Mesenchymal stem cell (in vitro differentiated cells and primary cell): ENCODE data around the gene RPS13. TPM values are rescaled to one million over a fixed set of nuclear protein-coding genes. Genes with fewer than 3 reads are reported as not detected.

Experiments used
- DNase-seq: peaks from one replicate; pipeline ENCODE4 v3.0.0-alpha.2; 2013
- H2AFZ ChIP-seq: one replicate; pipeline ENCODE4 v1.6.1; 2013; ENCODE audit warnings: low read depth, mild to moderate bottlenecking, control low read depth, inconsistent platforms, low read length, moderate library complexity
- H2AK5ac ChIP-seq: 2 replicates; pipeline ENCODE4 v1.6.1; 2013; ENCODE audit warnings: low read length, moderate library complexity, mild to moderate bottlenecking, inconsistent platforms; ENCODE audit not compliant: severe bottlenecking
- H2BK120ac ChIP-seq: one replicate; pipeline ENCODE4 v1.6.1; 2013; ENCODE audit warnings: low read depth, mild to moderate bottlenecking, inconsistent platforms, low read length, moderate library complexity
- H2BK12ac ChIP-seq, 2 experiments: one replicate each; pipeline ENCODE4 v1.6.1; 2013; ENCODE audit warnings: inconsistent platforms in 2 of 2, low read length in 2 of 2, mild to moderate bottlenecking in 2 of 2, moderate library complexity in 2 of 2, control low read depth in 1 of 2
- H2BK15ac ChIP-seq: one replicate; pipeline ENCODE4 v1.6.1; 2013; ENCODE audit warnings: mild to moderate bottlenecking, low read depth, inconsistent platforms; ENCODE audit not compliant: poor library complexity, severe bottlenecking
- H2BK5ac ChIP-seq: 2 replicates; pipeline ENCODE4 v1.6.1; 2013; ENCODE audit warnings: low read depth, mild to moderate bottlenecking, low read length, control low read depth, inconsistent platforms; ENCODE audit not compliant: poor library complexity, severe bottlenecking
- H3K14ac ChIP-seq, 2 experiments: one replicate each; pipeline ENCODE4 v1.6.1; 2013; ENCODE audit warnings: inconsistent platforms in 2 of 2, low read length in 2 of 2, control low read depth in 1 of 2, mild to moderate bottlenecking in 1 of 2, moderate library complexity in 1 of 2
- H3K18ac ChIP-seq, 2 experiments: one replicate each; pipeline ENCODE4 v1.6.1; 2013; ENCODE audit warnings: inconsistent platforms in 2 of 2, low read length in 2 of 2, control low read depth in 1 of 2, low read depth in 1 of 2, mild to moderate bottlenecking in 1 of 2
- H3K23ac ChIP-seq, 2 experiments: one replicate each; pipeline ENCODE4 v1.6.1; 2013; ENCODE audit warnings: inconsistent platforms in 2 of 2, low read length in 2 of 2, mild to moderate bottlenecking in 2 of 2, moderate library complexity in 2 of 2, control low read depth in 1 of 2
- H3K27ac ChIP-seq: 2 replicates; pipeline ENCODE4 v1.5.1; 2013; ENCODE audit warnings: mild to moderate bottlenecking, moderate library complexity, low read length, control low read depth, inconsistent platforms; ENCODE audit not compliant: poor library complexity, severe bottlenecking
- H3K27me3 ChIP-seq, 2 experiments: 2 replicates each; pipeline versions ENCODE4 v1.6.1 to v1.7.0; 2013; ENCODE audit warnings: low read length in 2 of 2, mild to moderate bottlenecking in 2 of 2, moderate library complexity in 2 of 2, control low read depth in 1 of 2, inconsistent platforms in 1 of 2; ENCODE audit not compliant: control insufficient read depth in 1 of 2, insufficient read depth in 1 of 2
- H3K36me3 ChIP-seq, 2 experiments: 2 replicates each; pipeline versions ENCODE4 v1.6.1 to v1.7.0; 2013; ENCODE audit warnings: low read length in 2 of 2, control low read depth in 1 of 2, inconsistent platforms in 1 of 2, low read depth in 1 of 2, mild to moderate bottlenecking in 1 of 2; ENCODE audit not compliant: insufficient read depth in 2 of 2, control insufficient read depth in 1 of 2
- H3K4ac ChIP-seq, 2 experiments: one replicate each; pipeline ENCODE4 v1.6.1; 2013; ENCODE audit warnings: inconsistent platforms in 2 of 2, low read length in 2 of 2, mild to moderate bottlenecking in 2 of 2, moderate library complexity in 2 of 2, control low read depth in 1 of 2, low read depth in 1 of 2
- H3K4me1 ChIP-seq: 2 replicates; pipeline ENCODE4 v1.6.1; 2013; ENCODE audit warnings: low read depth, low read length, control low read depth; ENCODE audit not compliant: control insufficient read depth, insufficient read depth
- H3K4me2 ChIP-seq: 2 replicates; pipeline ENCODE4 v1.6.1; 2013; ENCODE audit warnings: low read length, mild to moderate bottlenecking, inconsistent platforms; ENCODE audit not compliant: poor library complexity, severe bottlenecking
- H3K4me3 ChIP-seq, 2 experiments: 2 replicates each; pipeline versions ENCODE4 v1.5.1 to v1.7.0; 2013; ENCODE audit warnings: low read length in 2 of 2, mild to moderate bottlenecking in 2 of 2, control low read depth in 1 of 2, low read depth in 1 of 2; ENCODE audit not compliant: insufficient read depth in 1 of 2
- H3K79me1 ChIP-seq: replicated peaks from 2 replicates; pipeline ENCODE4 v1.6.1; 2013; ENCODE audit warnings: mild to moderate bottlenecking, control low read depth, low read length, inconsistent platforms; ENCODE audit not compliant: poor library complexity, severe bottlenecking
- H3K9ac ChIP-seq: 2 replicates; pipeline ENCODE4 v1.7.0; 2013; ENCODE audit warnings: mild to moderate bottlenecking, low read length, moderate library complexity
- H3K9me3 ChIP-seq: 2 replicates; pipeline ENCODE4 v1.7.0; 2013; ENCODE audit warnings: mild to moderate bottlenecking, low read length; ENCODE audit not compliant: control insufficient read depth
- H4K8ac ChIP-seq: one replicate; pipeline ENCODE4 v1.6.1; 2013; ENCODE audit warnings: inconsistent platforms, mild to moderate bottlenecking, low read length, moderate library complexity
- H4K91ac ChIP-seq: one replicate; pipeline ENCODE4 v1.6.1; 2013; ENCODE audit warnings: mild to moderate bottlenecking, low read length, inconsistent platforms
- WGBS: methylation state at CpG from one replicate; pipeline ENCODE4 v1.1.7; 2013; ENCODE audit warnings: mixed read lengths; 5-methylcytosine and 5-hydroxymethylcytosine counted together
- polyA plus RNA-seq, 2 experiments: library from polyadenylated mRNA; stranded (reverse); fragments of 200-250 nt; gene quantifications; one replicate each; pipeline ENCODE4 v1.2.3, GENCODE V29; 2013

Gene RPS13
- polyA plus RNA-seq (2013, experiment 1 of 2), result 1,828 TPM
- 1,851 TPM for polyA plus RNA-seq (2013, experiment 2 of 2)

DNA sequence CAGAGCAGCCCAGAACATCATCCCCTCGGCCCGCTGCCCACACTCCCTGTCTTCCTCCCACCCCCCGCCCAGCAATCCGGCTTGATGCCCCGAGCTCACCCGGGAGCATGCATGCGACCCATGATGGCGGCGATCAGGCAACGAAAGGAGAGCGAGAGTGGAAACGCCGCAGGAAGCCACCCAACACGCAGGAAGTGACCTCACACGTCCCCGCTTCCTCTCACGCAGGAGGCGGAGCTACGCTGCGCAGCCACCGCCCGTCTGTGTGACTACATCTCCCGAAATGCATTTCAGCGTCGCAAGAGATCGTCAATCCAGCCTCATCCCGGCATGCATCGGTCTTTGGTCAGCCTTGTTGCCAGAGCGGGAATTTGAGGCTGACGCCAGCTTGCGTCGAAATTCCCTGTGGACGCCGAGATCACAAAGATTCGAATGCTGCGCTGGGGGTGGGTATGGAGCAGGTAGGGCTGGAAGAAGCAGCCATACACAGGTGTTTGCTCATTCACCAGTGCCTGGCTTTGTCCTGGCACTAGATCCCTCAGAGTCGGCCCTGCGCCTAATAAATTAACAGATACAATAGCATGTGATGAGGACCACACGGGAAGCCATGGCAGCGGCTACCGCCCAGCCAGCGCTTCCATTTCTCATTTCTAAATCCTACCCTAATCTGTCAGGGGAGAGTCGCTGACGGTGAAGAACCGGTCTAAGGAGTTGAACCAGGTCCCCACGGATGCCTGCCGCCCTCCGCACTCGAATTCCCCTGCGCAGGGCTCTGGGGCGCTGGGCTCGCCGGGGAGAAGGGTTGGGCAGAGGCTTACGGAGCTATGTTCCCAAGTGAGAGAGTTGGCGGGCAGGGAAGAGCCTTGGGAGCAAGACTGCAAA is at the start of gene RPS13:
Gene RPS13, minus strand, starts transcription at position 148 of the 882 bp plus-strand sequence. Its CDS starts 26 bp downstream, at position 122.
- peaks cover 13 to 33% of the 10 kb centered on the region in 2 experiments for H3K36me3 ChIP-seq
- H3K23ac ChIP-seq, result peak within 1 kb of the TSS in 1 of 2 experiments; percentile 78
- H2BK5ac ChIP-seq, result no peak within 1 kb of the TSS
- H3K27ac ChIP-seq, result peak within 1 kb of the TSS; percentile 72
- H4K8ac ChIP-seq, result peak within 1 kb of the TSS; percentile 75
- peak within 1 kb of the TSS; percentile 55 to 96 for H3K18ac ChIP-seq
- H3K9ac ChIP-seq, result peak within 1 kb of the TSS; percentile 99
- peak within 1 kb of the TSS; percentile 66 for H2BK15ac ChIP-seq
- H3K4ac ChIP-seq, result peak within 1 kb of the TSS; percentile 63 to 89
- peak; percentile 99 for DNase-seq
- H4K91ac ChIP-seq, result peak within 1 kb of the TSS; percentile 62
- peak within 1 kb of the TSS in 1 of 2 experiments; percentile 74 for H2BK12ac ChIP-seq
- H2AK5ac ChIP-seq, result no peak within 1 kb of the TSS
- peak within 1 kb of the TSS; percentile 85 to 95 for H3K4me3 ChIP-seq
- H3K4me2 ChIP-seq, result peak within 1 kb of the TSS; percentile 90
- H3K9me3 ChIP-seq, result no peaks in the 10 kb centered on the region
- no peak within 1 kb of the TSS for H2BK120ac ChIP-seq
- H3K4me1 ChIP-seq, result peaks cover 13% of the 10 kb centered on the region
- peak within 1 kb of the TSS in 1 of 2 experiments; percentile 96 for H3K14ac ChIP-seq
- H3K27me3 ChIP-seq, result no peaks in the 10 kb centered on the region
- H2AFZ ChIP-seq, result peak within 1 kb of the TSS; percentile 96
- H3K79me1 ChIP-seq, result peaks cover 8% of the 10 kb centered on the region
- WGBS, result 1% methylated on average over 53 of the region's 55 CpGs

DNA sequence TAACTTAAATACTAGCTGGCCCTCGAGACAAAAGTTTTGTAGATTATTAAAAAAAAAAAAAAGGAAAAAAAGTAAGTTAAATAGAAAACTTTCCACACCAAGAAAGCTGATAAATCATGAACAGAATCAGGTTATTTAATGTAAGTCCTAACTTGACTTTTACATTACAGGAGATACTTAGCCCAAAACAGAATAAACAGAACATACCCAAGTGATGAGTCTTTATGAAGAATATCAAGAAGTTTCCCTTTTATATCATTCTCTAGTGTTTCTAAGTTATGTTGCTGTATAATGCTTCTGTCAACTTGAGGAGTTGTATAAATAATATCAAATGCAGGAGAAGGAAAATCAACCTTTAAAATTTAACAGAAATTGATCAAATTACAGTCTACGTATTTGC is 44.5 kb upstream of the RPS13 start:
- H3K14ac ChIP-seq, result no peak overlapping the region
- H3K36me3 ChIP-seq, result peaks cover 7 to 44% of the 10 kb centered on the region in 2 experiments
- H4K91ac ChIP-seq, result no peak overlapping the region
- no peak overlapping the region for H3K23ac ChIP-seq
- H3K18ac ChIP-seq, result no peak overlapping the region
- no peak overlapping the region for H2BK12ac ChIP-seq
- no peak overlapping the region for H2AK5ac ChIP-seq
- no peak overlapping the region for H2BK5ac ChIP-seq
- WGBS, result no CpG with 5 or more reads among the region's 2 CpGs
- H2BK15ac ChIP-seq, result no peak overlapping the region
- H2AFZ ChIP-seq, result no peak overlapping the region
- H3K4me2 ChIP-seq, result no peak overlapping the region
- H3K4ac ChIP-seq, result no peak overlapping the region
- no peaks in the 10 kb centered on the region for H3K4me1 ChIP-seq
- no peak overlapping the region for H2BK120ac ChIP-seq
- H4K8ac ChIP-seq, result no peak overlapping the region
- H3K4me3 ChIP-seq, result no peak overlapping the region
- no peak overlapping the region for H3K9ac ChIP-seq
- H3K79me1 ChIP-seq, result peaks cover 4% of the 10 kb centered on the region
- no peaks in the 10 kb centered on the region for H3K27me3 ChIP-seq
- no peaks in the 10 kb centered on the region for H3K9me3 ChIP-seq
- DNase-seq, result no peak
- no peak overlapping the region for H3K27ac ChIP-seq

DNA sequence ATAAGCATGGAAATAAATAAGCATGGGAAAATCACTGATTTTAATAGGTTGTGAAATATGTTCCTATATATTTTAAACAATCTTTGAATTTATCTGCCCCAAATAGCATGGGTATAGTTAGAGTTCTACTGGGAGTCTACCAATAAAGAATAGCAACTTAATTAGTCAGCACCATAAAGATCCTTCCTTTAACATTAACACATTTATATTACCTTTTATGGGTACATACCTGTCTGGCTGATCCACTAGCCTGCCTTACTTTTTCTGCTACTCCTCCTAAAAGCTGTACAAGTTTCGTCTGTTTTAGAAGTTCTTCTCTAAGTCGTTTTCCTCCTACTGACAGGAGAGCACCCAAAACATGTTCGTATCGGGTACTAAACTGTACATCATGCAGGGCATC is 39.8 kb upstream of the RPS13 start:
- Histone ChIP-seq H3K27ac (no peak overlapping the region), H3K4me2 (no peak overlapping the region), H4K8ac (no peak overlapping the region), H3K4me3 (no peak overlapping the region), H2BK12ac (no peak overlapping the region), H3K14ac (no peak overlapping the region), H3K9ac (no peak overlapping the region), H3K27me3 (no peaks in the 10 kb centered on the region), H4K91ac (no peak overlapping the region), H2AFZ (no peak overlapping the region), H3K18ac (no peak overlapping the region), H3K79me1 (peaks cover 3% of the 10 kb centered on the region), H3K23ac (no peak overlapping the region), H2AK5ac (no peak overlapping the region), H2BK5ac (no peak overlapping the region), H2BK15ac (no peak overlapping the region), H3K36me3 (peaks cover 12 to 52% of the 10 kb centered on the region in 2 experiments), H3K4ac (no peak overlapping the region), H2BK120ac (no peak overlapping the region), H3K4me1 (no peaks in the 10 kb centered on the region), H3K9me3 (no peaks in the 10 kb centered on the region)
- DNase-seq, result no peak
- 89% methylated on average over 4 of the region's 4 CpGs for WGBS

DNA sequence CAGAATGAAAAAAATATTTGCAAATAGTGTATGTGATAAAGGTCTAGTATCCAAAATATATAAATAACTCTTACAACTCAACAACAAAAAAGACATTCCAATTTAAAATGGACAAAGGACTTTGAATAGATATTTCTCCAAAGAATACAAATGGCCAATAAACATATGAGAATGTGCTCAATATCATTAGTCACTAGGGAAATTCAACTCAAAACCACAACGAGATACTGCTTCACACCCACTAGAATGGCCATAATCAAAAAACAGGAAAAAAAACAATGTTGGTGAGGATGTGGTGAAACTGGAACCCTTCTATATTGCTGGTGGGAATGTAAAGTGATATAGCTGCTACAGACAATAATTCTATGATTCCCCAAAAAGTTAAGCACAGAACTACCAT is 38.6 kb upstream of the RPS13 start:
- H3K18ac ChIP-seq, result no peak overlapping the region
- whole genome bisulfite sequencing, result no CpG with 5 or more reads among the region's 1 CpG
- H2BK12ac ChIP-seq, result no peak overlapping the region
- DNase-seq, result no peak
- H3K9ac ChIP-seq, result no peak overlapping the region
- no peak overlapping the region for H3K4me2 ChIP-seq
- no peak overlapping the region for H3K14ac ChIP-seq
- H2AFZ ChIP-seq, result no peak overlapping the region
- H2BK5ac ChIP-seq, result no peak overlapping the region
- no peak overlapping the region for H2AK5ac ChIP-seq
- no peaks in the 10 kb centered on the region for H3K4me1 ChIP-seq
- H3K27me3 ChIP-seq, result no peaks in the 10 kb centered on the region
- H3K27ac ChIP-seq, result no peak overlapping the region
- peaks cover 2% of the 10 kb centered on the region for H3K79me1 ChIP-seq
- peaks cover 11 to 50% of the 10 kb centered on the region in 2 experiments for H3K36me3 ChIP-seq
- H3K4ac ChIP-seq, result no peak overlapping the region
- H2BK120ac ChIP-seq, result no peak overlapping the region
- no peaks in the 10 kb centered on the region for H3K9me3 ChIP-seq
- no peak overlapping the region for H2BK15ac ChIP-seq
- no peak overlapping the region for H4K8ac ChIP-seq
- no peak overlapping the region for H3K23ac ChIP-seq
- no peak overlapping the region for H4K91ac ChIP-seq
- no peak overlapping the region for H3K4me3 ChIP-seq
